Stimulated activated CD8-positive, alpha-beta memory T cell treated with anti-CD3 and anti-CD28 coated beads, Interleukin-4, amount 100 ng/mL, for 1 hour (primary cell): Measurements from ENCODE around the gene CSNK1A1L.
A peak's percentile ranks its signal among the peaks of the same experiment; 100 is the strongest.
"Not testable (repeated sequence)": the region's sequence is repeated elsewhere in the genome, so short reads cannot be mapped to it uniquely, and the experiment has no call there.

ENCODE experiments used
- DNase-seq, 2 donors: peaks; one replicate each; pipeline ENCODE4 v3.0.0-alpha.2; 2020; ENCODE audit warnings: low read depth in 2 of 2, low spot score in 1 of 2

The CSNK1A1L gene

DNA sequence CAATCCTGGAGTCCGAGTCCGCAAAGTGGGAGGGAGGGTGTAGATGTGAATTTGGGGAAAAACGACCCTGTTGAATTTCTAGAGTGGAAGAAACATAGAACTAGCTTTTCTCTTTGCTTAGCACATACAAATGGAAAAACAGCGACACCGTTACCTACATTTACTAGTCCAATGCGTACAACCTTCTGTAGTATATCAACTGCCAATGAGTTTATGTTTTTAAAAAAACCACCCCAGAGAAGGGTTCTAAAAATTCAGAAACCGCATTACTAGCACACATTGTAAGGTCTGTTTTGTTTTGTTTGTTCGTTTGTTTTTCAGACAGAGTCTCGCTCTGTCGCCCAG, 45.6 kb downstream of the CSNK1A1L start:
- DNase-seq: no peak

DNA sequence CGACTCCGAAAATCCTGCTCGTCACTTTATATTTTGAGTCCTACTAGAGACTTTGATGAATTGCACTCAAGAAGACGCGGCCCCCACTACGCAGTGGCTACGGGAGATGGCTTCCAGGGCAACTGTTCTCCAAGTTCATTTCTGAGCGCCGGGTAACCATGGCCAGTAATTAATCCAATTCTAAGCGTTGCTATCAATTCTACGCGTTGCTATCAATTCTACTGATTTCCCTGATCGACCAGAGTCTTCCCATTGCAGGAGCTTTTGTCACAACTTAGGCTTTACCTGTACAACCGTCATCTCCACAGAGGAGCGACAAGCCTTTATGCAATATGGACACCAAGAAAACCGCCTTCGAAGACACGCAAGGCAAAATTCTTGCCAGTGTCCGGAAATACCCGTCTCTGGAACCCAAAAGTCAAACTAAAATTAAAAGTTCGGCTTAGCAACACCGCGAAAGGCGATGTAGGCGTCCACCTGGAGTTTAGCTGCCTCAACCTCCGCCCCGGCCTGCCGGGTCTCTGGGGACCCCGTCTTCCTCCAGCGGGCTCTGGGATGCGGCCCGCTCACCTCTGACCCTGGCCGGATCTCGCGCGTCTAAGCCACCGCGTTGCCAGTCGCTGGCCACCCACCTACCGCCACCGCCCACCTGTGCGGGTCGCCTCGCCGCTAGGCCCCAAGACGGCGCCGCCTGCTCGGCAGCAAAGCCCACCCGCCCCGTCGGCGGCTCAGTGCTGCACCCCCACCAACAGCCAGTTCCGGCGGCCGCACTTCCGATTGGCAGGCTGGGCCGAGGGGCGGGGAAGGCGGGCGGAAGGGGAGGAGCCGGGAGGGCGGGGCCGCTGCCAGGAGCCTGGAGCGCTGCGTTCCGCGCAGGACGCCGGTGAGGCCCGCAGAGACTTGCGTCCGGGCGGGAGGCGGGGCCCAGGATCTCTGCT, 46.3 kb downstream of the CSNK1A1L start, which contains the start of gene SUPT20H:
SUPT20H (minus strand) TSS at position 779 of the 938 bp plus-strand sequence. CDS start 8,198 bp downstream, outside the sequence.
- peak; percentile 87 to 88 for DNase-seq

DNA sequence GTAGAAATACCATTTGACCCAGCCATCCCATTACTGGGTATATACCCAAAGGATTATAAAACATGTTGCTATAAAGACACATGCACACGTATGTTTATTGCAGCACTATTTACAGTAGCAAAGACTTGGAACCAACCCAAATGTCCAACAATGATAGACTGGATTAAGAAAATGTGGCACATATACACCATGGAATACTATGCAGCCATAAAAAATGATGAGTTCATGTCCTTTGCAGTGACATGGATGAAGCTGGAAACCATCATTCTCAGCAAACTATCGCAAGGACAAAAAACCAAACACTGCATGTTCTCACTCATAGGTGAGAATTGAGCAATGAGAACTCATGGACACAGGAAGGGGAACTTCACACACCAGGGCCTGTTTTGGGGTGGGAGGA, 49.2 kb downstream of the CSNK1A1L start:
- DNase-seq: not testable (repeated sequence)
